ENCODE results near the gene PPP4R4. TPM values are rescaled to one million over a fixed set of nuclear protein-coding genes. Genes with fewer than 3 reads are reported as not detected.

PPP4R4 gene
- total and polyA plus RNA-seq, 2 experiments from 2014 or later = 3.0 to 11.1 TPM

DNA sequence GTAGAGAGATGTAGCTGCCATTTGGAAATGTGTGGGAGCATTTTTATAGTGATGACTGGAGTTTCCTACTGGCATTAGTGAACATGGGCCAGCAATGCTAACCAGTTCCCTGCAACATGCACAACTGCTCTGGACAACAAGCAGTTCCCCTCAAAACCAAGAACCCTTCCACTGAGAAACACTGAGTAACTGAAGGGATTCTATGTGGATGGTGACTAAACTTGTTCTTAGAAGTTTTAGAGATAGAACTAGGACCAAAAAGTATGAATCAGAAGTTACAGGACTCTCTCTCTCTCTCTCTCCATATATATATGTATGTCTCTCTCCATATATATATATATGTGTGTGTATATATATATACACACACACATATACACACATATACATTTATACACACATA, 111.0 kb downstream of the PPP4R4 start (continued):
- TF ChIP-seq, protein P1, sequence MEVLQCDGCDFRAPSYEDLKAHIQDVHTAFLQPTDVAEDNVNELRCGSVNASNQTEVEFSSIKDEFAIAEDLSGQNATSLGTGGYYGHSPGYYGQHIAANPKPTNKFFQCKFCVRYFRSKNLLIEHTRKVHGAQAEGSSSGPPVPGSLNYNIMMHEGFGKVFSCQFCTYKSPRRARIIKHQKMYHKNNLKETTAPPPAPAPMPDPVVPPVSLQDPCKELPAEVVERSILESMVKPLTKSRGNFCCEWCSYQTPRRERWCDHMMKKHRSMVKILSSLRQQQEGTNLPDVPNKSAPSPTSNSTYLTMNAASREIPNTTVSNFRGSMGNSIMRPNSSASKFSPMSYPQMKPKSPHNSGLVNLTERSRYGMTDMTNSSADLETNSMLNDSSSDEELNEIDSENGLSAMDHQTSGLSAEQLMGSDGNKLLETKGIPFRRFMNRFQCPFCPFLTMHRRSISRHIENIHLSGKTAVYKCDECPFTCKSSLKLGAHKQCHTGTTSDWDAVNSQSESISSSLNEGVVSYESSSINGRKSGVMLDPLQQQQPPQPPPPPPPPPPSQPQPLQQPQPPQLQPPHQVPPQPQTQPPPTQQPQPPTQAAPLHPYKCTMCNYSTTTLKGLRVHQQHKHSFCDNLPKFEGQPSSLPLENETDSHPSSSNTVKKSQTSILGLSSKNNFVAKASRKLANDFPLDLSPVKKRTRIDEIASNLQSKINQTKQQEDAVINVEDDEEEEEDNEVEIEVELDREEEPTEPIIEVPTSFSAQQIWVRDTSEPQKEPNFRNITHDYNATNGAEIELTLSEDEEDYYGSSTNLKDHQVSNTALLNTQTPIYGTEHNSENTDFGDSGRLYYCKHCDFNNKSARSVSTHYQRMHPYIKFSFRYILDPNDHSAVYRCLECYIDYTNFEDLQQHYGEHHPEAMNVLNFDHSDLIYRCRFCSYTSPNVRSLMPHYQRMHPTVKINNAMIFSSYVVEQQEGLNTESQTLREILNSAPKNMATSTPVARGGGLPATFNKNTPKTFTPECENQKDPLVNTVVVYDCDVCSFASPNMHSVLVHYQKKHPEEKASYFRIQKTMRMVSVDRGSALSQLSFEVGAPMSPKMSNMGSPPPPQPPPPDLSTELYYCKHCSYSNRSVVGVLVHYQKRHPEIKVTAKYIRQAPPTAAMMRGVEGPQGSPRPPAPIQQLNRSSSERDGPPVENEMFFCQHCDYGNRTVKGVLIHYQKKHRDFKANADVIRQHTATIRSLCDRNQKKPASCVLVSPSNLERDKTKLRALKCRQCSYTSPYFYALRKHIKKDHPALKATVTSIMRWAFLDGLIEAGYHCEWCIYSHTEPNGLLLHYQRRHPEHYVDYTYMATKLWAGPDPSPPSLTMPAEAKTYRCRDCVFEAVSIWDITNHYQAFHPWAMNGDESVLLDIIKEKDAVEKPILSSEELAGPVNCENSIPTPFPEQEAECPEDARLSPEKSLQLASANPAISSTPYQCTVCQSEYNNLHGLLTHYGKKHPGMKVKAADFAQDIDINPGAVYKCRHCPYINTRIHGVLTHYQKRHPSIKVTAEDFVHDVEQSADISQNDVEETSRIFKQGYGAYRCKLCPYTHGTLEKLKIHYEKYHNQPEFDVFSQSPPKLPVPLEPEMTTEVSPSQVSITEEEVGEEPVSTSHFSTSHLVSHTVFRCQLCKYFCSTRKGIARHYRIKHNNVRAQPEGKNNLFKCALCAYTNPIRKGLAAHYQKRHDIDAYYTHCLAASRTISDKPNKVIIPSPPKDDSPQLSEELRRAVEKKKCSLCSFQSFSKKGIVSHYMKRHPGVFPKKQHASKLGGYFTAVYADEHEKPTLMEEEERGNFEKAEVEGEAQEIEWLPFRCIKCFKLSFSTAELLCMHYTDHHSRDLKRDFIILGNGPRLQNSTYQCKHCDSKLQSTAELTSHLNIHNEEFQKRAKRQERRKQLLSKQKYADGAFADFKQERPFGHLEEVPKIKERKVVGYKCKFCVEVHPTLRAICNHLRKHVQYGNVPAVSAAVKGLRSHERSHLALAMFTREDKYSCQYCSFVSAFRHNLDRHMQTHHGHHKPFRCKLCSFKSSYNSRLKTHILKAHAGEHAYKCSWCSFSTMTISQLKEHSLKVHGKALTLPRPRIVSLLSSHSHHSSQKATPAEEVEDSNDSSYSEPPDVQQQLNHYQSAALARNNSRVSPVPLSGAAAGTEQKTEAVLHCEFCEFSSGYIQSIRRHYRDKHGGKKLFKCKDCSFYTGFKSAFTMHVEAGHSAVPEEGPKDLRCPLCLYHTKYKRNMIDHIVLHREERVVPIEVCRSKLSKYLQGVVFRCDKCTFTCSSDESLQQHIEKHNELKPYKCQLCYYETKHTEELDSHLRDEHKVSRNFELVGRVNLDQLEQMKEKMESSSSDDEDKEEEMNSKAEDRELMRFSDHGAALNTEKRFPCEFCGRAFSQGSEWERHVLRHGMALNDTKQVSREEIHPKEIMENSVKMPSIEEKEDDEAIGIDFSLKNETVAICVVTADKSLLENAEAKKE (CRISPR knock-in tag; IDR thresholded peaks at IDR 0.05) = no peak
- no peak for TF ChIP-seq ZNF331 (CRISPR knock-in tag; IDR thresholded peaks at IDR 0.05; ENCODE audit: low read depth)
- no peak for TF ChIP-seq EZH2phosphoT487 (IDR thresholded peaks at IDR 0.05; ENCODE audit: unreplicated experiment)
- TF ChIP-seq, protein P2, sequence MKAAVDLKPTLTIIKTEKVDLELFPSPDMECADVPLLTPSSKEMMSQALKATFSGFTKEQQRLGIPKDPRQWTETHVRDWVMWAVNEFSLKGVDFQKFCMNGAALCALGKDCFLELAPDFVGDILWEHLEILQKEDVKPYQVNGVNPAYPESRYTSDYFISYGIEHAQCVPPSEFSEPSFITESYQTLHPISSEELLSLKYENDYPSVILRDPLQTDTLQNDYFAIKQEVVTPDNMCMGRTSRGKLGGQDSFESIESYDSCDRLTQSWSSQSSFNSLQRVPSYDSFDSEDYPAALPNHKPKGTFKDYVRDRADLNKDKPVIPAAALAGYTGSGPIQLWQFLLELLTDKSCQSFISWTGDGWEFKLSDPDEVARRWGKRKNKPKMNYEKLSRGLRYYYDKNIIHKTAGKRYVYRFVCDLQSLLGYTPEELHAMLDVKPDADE (IDR thresholded peaks at IDR 0.05) = no peak
- TF ChIP-seq POLR2AphosphoS5 (IDR thresholded peaks at IDR 0.05; ENCODE audit: low read depth) = no peak

DNA sequence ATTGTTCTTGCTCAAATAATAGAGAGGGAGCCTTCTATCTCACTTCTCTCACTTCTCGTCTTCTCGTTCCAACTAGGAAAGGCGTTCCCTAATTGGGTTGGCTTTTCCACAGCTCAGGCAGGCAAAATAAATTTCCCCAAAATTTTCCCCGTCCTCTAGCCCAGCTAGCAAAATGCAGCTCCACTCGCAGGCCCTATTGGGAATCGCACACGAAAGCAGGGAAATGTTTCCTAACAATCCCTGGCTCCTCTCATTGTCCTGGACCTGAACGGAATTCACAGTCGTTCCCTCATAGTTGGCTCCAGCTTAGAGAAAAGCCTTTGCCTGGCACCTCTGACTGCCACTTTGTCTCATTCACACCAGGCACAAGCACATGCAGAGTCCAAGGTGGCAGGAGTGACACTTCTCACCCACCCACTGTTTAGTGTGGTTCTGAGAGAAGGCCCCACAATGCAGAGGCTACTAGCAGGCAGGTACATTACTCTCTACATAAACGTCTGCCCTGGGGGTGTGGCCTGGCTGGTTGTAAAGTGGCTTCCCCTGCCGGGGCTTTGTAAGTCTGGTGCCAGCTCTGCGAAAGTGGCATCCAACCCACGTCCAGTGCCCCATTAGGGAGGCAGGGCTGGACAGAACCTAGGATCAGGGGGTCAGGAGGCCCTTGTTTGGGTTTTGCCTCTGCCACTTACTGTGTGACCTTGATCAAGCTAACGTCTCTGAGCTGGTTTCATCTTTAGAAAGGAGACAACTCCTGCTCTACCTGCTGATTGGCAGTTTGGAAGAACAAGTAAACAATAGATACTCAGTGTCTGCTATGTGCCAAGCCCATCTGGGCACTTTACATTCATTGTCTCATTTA, 114.7 kb downstream of the PPP4R4 start:
- H3K4me1 ChIP-seq (ENCODE audit: insufficient read depth) = no peaks in the 10 kb centered on the region; the same call in 1 of the 2 replicates
- Mint-ChIP-seq H3K9me3 (no peaks in the 10 kb centered on the region), H3K36me3 (ENCODE audit: low read depth) (no peaks in the 10 kb centered on the region), H3K27ac (peak overlapping the region; percentile 22; the same call in 1 of the 2 replicates), H3K4me1 (peaks cover 7% of the 10 kb centered on the region; the same call in 2 of the 3 replicates), H3K27me3 (ENCODE audit: insufficient read depth, low read depth, poor library complexity) (peaks cover 6% of the 10 kb centered on the region), H3K4me3 (no peak overlapping the region)
- no peaks in the 10 kb centered on the region for H3K36me3 ChIP-seq (ENCODE audit: insufficient read depth)
- H2AFZ ChIP-seq = no peak overlapping the region
- DNase-seq (ENCODE audit: low spot score) = peak; percentile 75
- H4K20me1 ChIP-seq (replicated peaks; ENCODE audit: insufficient read depth) = no peaks in the 10 kb centered on the region
- no peak overlapping the region for H3K27ac ChIP-seq (ENCODE audit: low read depth)
- no peaks in the 10 kb centered on the region for H3K79me2 ChIP-seq (replicated peaks; ENCODE audit: insufficient read depth)
- no peaks in the 10 kb centered on the region for H3K27me3 ChIP-seq (ENCODE audit: insufficient read depth)
- no peak overlapping the region for H3K4me3 ChIP-seq
- H3F3A ChIP-seq (replicated peaks; ENCODE audit: low read depth) = no peaks in the 10 kb centered on the region
- ATAC-seq = peak; percentile 84
- H3K4me2 ChIP-seq = no peak overlapping the region
- H3K9me2 ChIP-seq (ENCODE audit: insufficient read depth) = 0 out of 2 replicates have a peak, but pooled peaks cover 10% of the 10 kb centered on the region
- no peak for TF ChIP-seq ZNF114 (CRISPR knock-in tag; IDR thresholded peaks at IDR 0.05)
- TF ChIP-seq, protein P2 (IDR thresholded peaks at IDR 0.05) = no peak

Measured in GM23338 (cell line).